SU-DHL-6 (cell line): ENCODE data around the gene HOXD10.

ENCODE experiments used
- CTCF ChIP-seq: fragments of 200-600 bp; sonication (generic); IDR thresholded peaks from one replicate; pipeline ENCODE4 v1.5.1; 2017; ENCODE audit warnings: antibody characterized with exemption, mild to moderate bottlenecking, low read length, moderate library complexity; ENCODE audit not compliant: insufficient read depth, poor library complexity, severe bottlenecking
- EZH2phosphoT487 ChIP-seq: fragments of 200-600 bp; sonication (generic), shearing (Covaris generic); conservative IDR thresholded peaks from 2 replicates; pipeline ENCODE4 v1.6.1; 2018; ENCODE audit warnings: mild to moderate bottlenecking, antibody characterized with exemption, low read length, moderate library complexity, mixed read lengths

- TF ChIP-seq CTCF (no peak), EZH2phosphoT487 (no peak)
Measured at GRCh38 chr2:176076796-176077195, 39.8 kb upstream of the HOXD10 start.
